ENCODE measurements around the gene PCYT1A. TPM values are rescaled to one million over a fixed set of nuclear protein-coding genes. Genes with fewer than 3 reads are reported as not detected.

The PCYT1A gene
- total RNA-seq, 1 experiment from 2014 or later, result 91.2 TPM

DNA sequence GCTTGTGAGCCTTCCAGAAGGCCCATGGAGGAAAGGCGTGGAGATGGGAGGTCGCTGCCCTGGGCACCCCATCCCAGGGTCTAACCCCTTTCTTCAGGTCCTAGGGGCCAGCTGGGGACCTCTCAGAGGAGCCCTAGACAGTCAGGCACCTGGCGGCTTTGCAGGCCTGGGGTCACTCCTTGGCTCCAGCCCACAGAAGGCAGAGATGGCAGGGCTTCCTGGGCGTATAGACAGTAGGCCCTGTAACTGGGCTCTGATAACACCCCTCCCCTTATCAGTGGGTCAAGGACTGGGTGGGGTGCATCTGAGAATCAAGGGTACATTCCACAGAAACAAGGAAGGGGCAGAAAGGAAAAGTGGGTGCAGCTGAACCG is 93.0 kb downstream of the PCYT1A start:
- no TSS peak for BruUV-seq (replicated peaks)
- Histone ChIP-seq H3F3A (ENCODE audit: insufficient read depth, low read depth) (peaks cover 5% of the 10 kb centered on the region; the same call in 1 of the 2 replicates), H4K20me1 (ENCODE audit: insufficient read depth) (no peaks in the 10 kb centered on the region), H3K27ac (no peak overlapping the region), H3K9me3 (ENCODE audit: insufficient read depth, low read depth) (no peaks in the 10 kb centered on the region), H2AFZ (0 out of 2 replicates have a peak overlapping the region, but pooled peaks have one; percentile 14), H3K27me3 (ENCODE audit: insufficient read depth, low read depth) (no peaks in the 10 kb centered on the region), H3K4me1 (replicated peaks; ENCODE audit: insufficient read depth) (peaks cover 14% of the 10 kb centered on the region), H3K36me3 (ENCODE audit: low read depth) (no peaks in the 10 kb centered on the region), H3K4me2 (0 out of 2 replicates have a peak overlapping the region, but pooled peaks have one; percentile 39), H3K9me2 (ENCODE audit: insufficient read depth) (no peaks in the 10 kb centered on the region), H3K79me2 (ENCODE audit: low read depth) (no peaks in the 10 kb centered on the region), H3K4me3 (no peak overlapping the region)
- ChIA-PET CTCF (no interaction called here), POLR2A (ENCODE audit: unreplicated experiment) (no interaction called here)
- peak in 1 of 2 experiments; percentile 33 for DNase-seq
- intact Hi-C loops (cut with micrococcal nuclease; ENCODE audit: unreplicated experiment), result loop anchor here (2.0 to 10.0 kb wide), 2 partner anchors 52 to 340 kb away; no protein-coding TSS in a partner anchor
- TF ChIP-seq, protein P1, sequence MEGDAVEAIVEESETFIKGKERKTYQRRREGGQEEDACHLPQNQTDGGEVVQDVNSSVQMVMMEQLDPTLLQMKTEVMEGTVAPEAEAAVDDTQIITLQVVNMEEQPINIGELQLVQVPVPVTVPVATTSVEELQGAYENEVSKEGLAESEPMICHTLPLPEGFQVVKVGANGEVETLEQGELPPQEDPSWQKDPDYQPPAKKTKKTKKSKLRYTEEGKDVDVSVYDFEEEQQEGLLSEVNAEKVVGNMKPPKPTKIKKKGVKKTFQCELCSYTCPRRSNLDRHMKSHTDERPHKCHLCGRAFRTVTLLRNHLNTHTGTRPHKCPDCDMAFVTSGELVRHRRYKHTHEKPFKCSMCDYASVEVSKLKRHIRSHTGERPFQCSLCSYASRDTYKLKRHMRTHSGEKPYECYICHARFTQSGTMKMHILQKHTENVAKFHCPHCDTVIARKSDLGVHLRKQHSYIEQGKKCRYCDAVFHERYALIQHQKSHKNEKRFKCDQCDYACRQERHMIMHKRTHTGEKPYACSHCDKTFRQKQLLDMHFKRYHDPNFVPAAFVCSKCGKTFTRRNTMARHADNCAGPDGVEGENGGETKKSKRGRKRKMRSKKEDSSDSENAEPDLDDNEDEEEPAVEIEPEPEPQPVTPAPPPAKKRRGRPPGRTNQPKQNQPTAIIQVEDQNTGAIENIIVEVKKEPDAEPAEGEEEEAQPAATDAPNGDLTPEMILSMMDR (conservative IDR thresholded peaks at IDR 0.05), result no peak
- no peak for TF ChIP-seq EZH2 (IDR thresholded peaks at IDR 0.05; ENCODE audit: low read depth)

DNA sequence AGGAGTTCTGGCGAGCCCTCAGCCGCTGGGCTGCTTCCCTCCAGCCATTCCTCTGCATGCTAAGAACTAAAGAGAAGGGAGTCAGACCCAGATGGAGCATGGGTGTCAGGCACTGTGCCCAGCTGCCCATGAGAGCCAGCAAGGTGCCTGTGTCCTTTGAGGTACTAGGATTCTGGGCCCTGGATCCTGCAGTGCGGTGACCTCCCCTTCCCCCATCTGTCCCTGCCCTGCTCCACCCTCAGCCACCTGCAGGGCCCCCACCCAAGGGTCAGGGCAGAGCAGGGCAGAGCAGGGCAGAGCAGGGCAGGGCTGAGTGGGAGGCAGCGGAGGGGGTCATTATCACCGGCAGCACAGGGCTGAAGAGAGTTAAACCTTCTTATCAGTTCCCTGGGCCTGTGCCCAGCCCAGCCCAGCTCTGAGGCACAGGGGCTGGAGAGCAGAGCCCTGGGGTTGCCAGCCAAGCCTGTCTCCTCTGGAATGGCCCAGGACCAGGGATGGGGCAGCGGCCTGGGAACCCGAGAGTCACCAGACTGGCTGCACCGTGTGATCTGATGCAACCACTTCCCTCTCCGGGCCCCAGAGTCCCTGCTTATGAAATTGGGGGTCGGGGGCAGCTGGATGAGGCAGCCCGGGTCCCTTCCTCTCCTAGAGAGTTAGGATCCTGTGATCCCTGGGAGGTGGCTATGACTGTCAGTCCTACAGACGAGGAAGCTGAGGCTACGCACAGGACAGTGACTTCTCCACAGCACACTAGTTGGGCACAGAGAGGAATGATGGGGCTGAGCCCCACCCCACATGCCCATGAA is 93.6 kb downstream of the PCYT1A start:
- H3K9me2 ChIP-seq (ENCODE audit: insufficient read depth), result no peaks in the 10 kb centered on the region
- no peaks in the 10 kb centered on the region for H3K27me3 ChIP-seq (ENCODE audit: insufficient read depth, low read depth)
- H3K4me3 ChIP-seq, result no peak overlapping the region
- ChIA-PET CTCF (no interaction called here), POLR2A (ENCODE audit: unreplicated experiment) (interaction anchor here (0.5 to 0.7 kb wide), 4 partner anchors 58 to 281 kb away, joined by 3 to 9 read pairs (median 5); no protein-coding TSS in a partner anchor)
- H3K9me3 ChIP-seq (ENCODE audit: insufficient read depth, low read depth), result no peaks in the 10 kb centered on the region
- peaks cover 14% of the 10 kb centered on the region for H3K4me1 ChIP-seq (replicated peaks; ENCODE audit: insufficient read depth)
- H3F3A ChIP-seq (ENCODE audit: insufficient read depth, low read depth), result peaks cover 5% of the 10 kb centered on the region; the same call in 1 of the 2 replicates
- BruUV-seq (replicated peaks), result no TSS peak
- intact Hi-C loops (cut with micrococcal nuclease; ENCODE audit: unreplicated experiment), result loop anchor here (2.0 to 10.0 kb wide), 2 partner anchors 51 to 339 kb away; no protein-coding TSS in a partner anchor
- H2AFZ ChIP-seq, result peak overlapping the region; percentile 14; the same call in 1 of the 2 replicates
- no peaks in the 10 kb centered on the region for H4K20me1 ChIP-seq (ENCODE audit: insufficient read depth)
- H3K27ac ChIP-seq, result no peak overlapping the region
- DNase-seq, result peak; percentile 60 to 62
- H3K4me2 ChIP-seq, result peak overlapping the region; percentile 39
- no peaks in the 10 kb centered on the region for H3K36me3 ChIP-seq (ENCODE audit: low read depth)
- TF ChIP-seq EZH2 (IDR thresholded peaks at IDR 0.05; ENCODE audit: low read depth), result no peak
- TF ChIP-seq, protein P1 (conservative IDR thresholded peaks at IDR 0.05), result no peak
- H3K79me2 ChIP-seq (ENCODE audit: low read depth), result no peaks in the 10 kb centered on the region

DNA sequence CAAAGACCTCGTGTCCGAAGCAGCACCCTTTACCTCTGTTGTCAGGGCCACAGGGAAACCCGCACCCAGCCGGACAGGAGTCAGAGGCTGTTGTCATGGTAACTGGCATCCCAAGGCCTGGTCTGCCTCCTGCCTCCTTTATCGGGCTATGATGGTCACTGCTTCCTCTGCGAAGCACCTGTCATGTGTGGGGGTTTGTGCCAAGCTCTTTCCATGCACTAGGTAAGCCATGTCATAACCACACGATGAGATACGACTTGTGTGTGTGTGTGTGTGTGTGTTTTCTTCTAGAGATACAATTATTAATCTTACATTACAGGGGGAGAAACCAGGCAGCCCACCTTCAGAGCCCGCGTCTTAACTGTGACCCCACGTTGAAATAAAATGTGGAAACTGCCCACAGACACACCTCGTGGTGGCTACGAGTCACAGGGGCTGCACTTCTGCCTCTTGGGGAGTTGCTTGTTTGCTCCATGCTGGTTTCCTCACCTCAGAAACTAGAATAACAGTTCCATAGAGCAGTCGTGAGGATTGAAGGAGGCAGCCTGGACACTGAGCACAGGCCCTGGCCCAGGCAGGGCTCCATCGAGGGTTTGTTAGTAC is 94.3 kb downstream of the PCYT1A start:
- Histone ChIP-seq H3K4me2 (0 out of 2 replicates have a peak overlapping the region, but pooled peaks have one; percentile 39), H3K27ac (no peak overlapping the region), H3K4me1 (replicated peaks; ENCODE audit: insufficient read depth) (peaks cover 14% of the 10 kb centered on the region), H3F3A (ENCODE audit: insufficient read depth, low read depth) (peaks cover 5% of the 10 kb centered on the region; the same call in 1 of the 2 replicates), H3K79me2 (ENCODE audit: low read depth) (no peaks in the 10 kb centered on the region), H4K20me1 (ENCODE audit: insufficient read depth) (no peaks in the 10 kb centered on the region), H3K9me2 (ENCODE audit: insufficient read depth) (no peaks in the 10 kb centered on the region), H3K27me3 (ENCODE audit: insufficient read depth, low read depth) (no peaks in the 10 kb centered on the region), H3K4me3 (no peak overlapping the region), H2AFZ (no peak overlapping the region), H3K9me3 (ENCODE audit: insufficient read depth, low read depth) (no peaks in the 10 kb centered on the region), H3K36me3 (ENCODE audit: low read depth) (no peaks in the 10 kb centered on the region)
- TF ChIP-seq, protein P1 (conservative IDR thresholded peaks at IDR 0.05), result no peak
- no peak for TF ChIP-seq EZH2 (IDR thresholded peaks at IDR 0.05; ENCODE audit: low read depth)
- CTCF ChIA-PET, result no interaction called here
- intact Hi-C loops (cut with micrococcal nuclease; ENCODE audit: unreplicated experiment), result loop anchor here (10.0 kb wide), 1 partner anchor 338 kb away; no protein-coding TSS in a partner anchor
- DNase-seq, result peak in 1 of 2 experiments; percentile 42
- POLR2A ChIA-PET (ENCODE audit: unreplicated experiment), result interaction anchor here (0.5 to 0.6 kb wide), 3 partner anchors 57 to 119 kb away, joined by 6 to 12 read pairs (median 9); no protein-coding TSS in a partner anchor
- BruUV-seq (replicated peaks), result no TSS peak
